Immature natural killer cell (primary cell): ENCODE data around the gene TLL1. TPM values are rescaled to one million over a fixed set of nuclear protein-coding genes. Genes with fewer than 3 reads are reported as not detected.

Source experiments
- DNase-seq, 3 donors: peaks; one replicate each; pipeline ENCODE4 v3.0.0; 2022; ENCODE audit warnings: mixed read lengths in 1 of 3
- H3K27ac Mint-ChIP-seq, 6 donors: one replicate each; pipeline ENCODE4 v1.8.0; 2020; ENCODE audit warnings: mixed read lengths in 6 of 6, mild to moderate bottlenecking in 5 of 6, inconsistent platforms in 4 of 6, moderate library complexity in 3 of 6
- H3K27me3 Mint-ChIP-seq, 3 donors: one replicate each; pipeline ENCODE4 v1.8.0; 2020 to 2021; ENCODE audit warnings: low read depth in 3 of 3, mild to moderate bottlenecking in 3 of 3, mixed read lengths in 3 of 3, moderate library complexity in 3 of 3, inconsistent platforms in 1 of 3
- H3K36me3 Mint-ChIP-seq, 3 donors: one replicate each; pipeline ENCODE4 v1.8.0; 2020; ENCODE audit warnings: mixed read lengths in 3 of 3, inconsistent platforms in 2 of 3, mild to moderate bottlenecking in 2 of 3
- H3K4me1 Mint-ChIP-seq, 2 donors: one replicate each; pipeline ENCODE4 v1.8.0; 2020; ENCODE audit warnings: inconsistent platforms in 2 of 2, mild to moderate bottlenecking in 2 of 2, mixed read lengths in 2 of 2, moderate library complexity in 1 of 2
- H3K4me3 Mint-ChIP-seq, 5 donors: one replicate each; pipeline ENCODE4 v1.8.0; 2020; ENCODE audit warnings: mild to moderate bottlenecking in 5 of 5, mixed read lengths in 5 of 5, inconsistent platforms in 3 of 5, moderate library complexity in 3 of 5
- H3K9me3 Mint-ChIP-seq, 6 donors: one replicate each; pipeline ENCODE4 v1.8.0; 2020; ENCODE audit warnings: mild to moderate bottlenecking in 6 of 6, mixed read lengths in 6 of 6, inconsistent platforms in 4 of 6, moderate library complexity in 3 of 6
- polyA plus RNA-seq, 3 donors: library from polyadenylated mRNA; unstranded; fragments of 300-500 nt; fragmentation: Illumina TruSeq; gene quantifications; one replicate each; pipeline ENCODE4 v1.2.3, GENCODE V29; 2021

The TLL1 gene
- polyA plus RNA-seq, 3 donors from 2014 or later, result not detected

DNA sequence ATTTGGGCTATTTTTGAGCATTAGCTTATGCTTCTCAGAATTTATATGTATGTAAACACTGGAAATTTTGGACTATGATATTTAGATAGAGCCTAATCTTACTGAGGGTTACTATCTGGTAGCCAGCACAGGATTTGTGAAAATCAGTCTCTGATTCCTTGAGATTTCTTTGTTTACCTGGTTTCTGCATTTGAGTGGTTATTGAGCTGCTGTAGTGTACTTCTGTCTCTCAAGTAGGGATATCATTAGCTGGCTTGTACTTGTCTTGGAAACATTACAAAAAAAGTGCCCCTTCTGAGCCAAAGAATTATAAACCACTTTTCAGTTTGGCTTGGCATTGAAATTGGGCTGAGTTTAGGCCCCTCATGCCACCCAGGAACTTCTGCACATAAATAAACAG, 49.7 kb downstream of the TLL1 start:
- Mint-ChIP-seq H3K4me3 (no peak overlapping the region), H3K36me3 (no peaks in the 10 kb centered on the region), H3K4me1 (no peaks in the 10 kb centered on the region), H3K9me3 (peaks cover 3 to 32% (median 20%) of the 10 kb centered on the region in 6 donors), H3K27ac (no peak overlapping the region), H3K27me3 (no peaks in the 10 kb centered on the region)
- no peak for DNase-seq

DNA sequence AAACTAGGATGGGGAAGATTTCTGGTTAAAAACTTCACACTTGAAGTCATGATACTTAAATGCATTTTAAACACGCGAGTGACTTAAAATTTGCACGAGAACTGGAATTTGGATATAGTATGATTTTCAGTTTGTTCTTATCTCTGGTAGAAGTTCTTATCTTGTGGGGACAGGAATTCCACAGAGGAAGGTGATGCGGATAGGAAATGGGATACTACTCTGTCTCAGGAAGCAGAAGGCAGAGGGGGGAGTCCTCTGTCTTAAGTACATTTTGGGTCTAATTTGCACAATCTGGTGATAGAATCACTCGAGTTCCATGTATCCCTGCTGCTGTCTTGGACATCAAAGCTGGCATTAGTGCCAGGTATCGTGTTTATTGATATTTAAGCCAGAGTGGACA, 53.3 kb downstream of the TLL1 start:
- H3K36me3 Mint-ChIP-seq, result no peaks in the 10 kb centered on the region
- peaks cover 0 to 1% (median 0%) of the 10 kb centered on the region in 3 donors for H3K27me3 Mint-ChIP-seq
- no peak overlapping the region for H3K4me3 Mint-ChIP-seq
- H3K4me1 Mint-ChIP-seq, result no peaks in the 10 kb centered on the region
- no peak overlapping the region for H3K27ac Mint-ChIP-seq
- no peak for DNase-seq
- peaks cover 6 to 38% (median 14%) of the 10 kb centered on the region in 6 donors for H3K9me3 Mint-ChIP-seq

DNA sequence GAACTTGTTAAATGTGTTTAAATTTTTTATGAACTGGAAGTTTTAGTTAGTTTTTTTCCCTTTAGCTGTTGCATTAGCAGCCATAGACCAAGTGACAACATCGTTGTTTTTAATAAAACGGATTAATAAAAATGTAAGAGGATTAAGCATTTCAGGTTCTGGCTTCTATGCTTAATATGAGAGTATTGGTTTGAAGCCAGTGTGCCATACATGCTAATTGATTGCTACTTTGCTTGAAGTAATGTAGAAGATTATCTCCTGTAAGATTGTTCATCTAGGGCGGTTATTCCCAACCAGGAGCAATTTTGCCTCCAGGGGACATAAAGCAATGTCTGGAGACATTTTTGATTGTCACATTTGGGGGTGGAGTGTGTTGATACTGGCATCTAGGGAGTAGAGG, 54.3 kb downstream of the TLL1 start:
- no peak overlapping the region for H3K4me3 Mint-ChIP-seq
- peaks cover 0 to 1% (median 0%) of the 10 kb centered on the region in 3 donors for H3K27me3 Mint-ChIP-seq
- no peak overlapping the region for H3K27ac Mint-ChIP-seq
- DNase-seq, result no peak
- peaks cover 6 to 27% (median 14%) of the 10 kb centered on the region in 6 donors for H3K9me3 Mint-ChIP-seq
- H3K4me1 Mint-ChIP-seq, result no peaks in the 10 kb centered on the region
- H3K36me3 Mint-ChIP-seq, result no peaks in the 10 kb centered on the region

DNA sequence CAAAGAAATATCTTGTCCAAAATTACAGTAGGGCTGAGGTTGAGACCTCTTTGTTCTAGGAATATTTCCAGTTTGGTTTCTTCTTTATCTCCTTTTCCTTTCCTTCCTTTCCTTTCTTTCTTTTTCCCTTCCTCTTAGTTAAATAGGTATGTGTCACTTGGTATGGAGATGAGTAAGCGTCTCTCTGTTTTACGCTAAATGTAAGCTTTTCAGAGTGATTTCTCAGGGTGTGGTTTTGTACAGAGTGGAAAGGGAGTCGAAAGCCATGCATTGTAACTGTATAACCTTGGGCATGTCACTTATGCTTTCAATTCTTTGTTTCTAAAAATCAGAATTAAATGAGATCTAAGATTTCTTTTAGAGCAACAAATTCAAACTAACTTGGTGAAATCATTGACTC, 54.8 kb downstream of the TLL1 start:
- Mint-ChIP-seq H3K4me1 (no peaks in the 10 kb centered on the region), H3K27me3 (peaks cover 0 to 1% (median 0%) of the 10 kb centered on the region in 3 donors), H3K4me3 (no peak overlapping the region), H3K27ac (no peak overlapping the region), H3K36me3 (no peaks in the 10 kb centered on the region), H3K9me3 (peaks cover 5 to 25% (median 17%) of the 10 kb centered on the region in 6 donors)
- DNase-seq, result no peak

DNA sequence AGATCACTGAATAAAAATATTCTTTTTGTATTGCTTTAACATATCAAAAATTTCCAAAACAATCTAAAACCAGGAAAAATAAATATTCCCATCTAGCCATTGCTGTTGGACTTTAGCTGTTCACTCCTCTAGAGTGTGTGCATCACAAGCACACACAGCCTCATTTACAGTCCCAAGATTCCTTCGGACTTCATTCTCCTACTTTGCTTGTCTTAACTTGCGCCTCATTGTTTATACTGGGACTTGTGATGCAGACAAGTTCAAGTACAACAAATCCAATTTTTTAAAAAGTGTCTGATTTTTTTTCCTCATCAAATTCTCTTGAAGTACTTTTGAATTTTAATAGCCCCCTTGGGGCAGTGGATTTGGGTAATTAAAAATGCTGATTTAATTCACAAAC, 55.6 kb downstream of the TLL1 start:
- no peaks in the 10 kb centered on the region for H3K4me1 Mint-ChIP-seq
- no peaks in the 10 kb centered on the region for H3K36me3 Mint-ChIP-seq
- H3K27me3 Mint-ChIP-seq, result peaks cover 0 to 2% (median 1%) of the 10 kb centered on the region in 3 donors
- no peak for DNase-seq
- no peak overlapping the region for H3K4me3 Mint-ChIP-seq
- no peak overlapping the region for H3K27ac Mint-ChIP-seq
- peaks cover 5 to 25% (median 19%) of the 10 kb centered on the region in 6 donors for H3K9me3 Mint-ChIP-seq

DNA sequence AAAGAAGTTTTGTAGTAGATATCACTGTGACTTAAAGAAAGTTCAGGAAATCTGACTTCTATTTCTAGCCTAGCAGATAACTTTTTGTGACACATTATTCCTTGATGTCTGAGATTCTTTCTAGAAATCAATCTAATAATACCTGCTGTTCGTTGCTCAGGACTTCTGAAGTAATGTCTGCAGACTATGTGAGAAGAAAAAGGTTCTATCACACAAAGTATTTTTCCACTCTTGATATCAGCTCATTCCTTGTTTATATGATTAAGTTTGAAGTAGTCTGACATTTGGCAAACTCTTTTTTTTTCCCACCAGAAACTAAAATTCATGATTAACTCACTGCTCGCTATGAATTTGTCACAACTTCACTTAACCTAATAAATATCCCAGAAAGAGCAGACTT, 56.6 kb downstream of the TLL1 start:
- Mint-ChIP-seq H3K27me3 (peaks cover 0 to 2% (median 1%) of the 10 kb centered on the region in 3 donors), H3K4me3 (no peak overlapping the region), H3K9me3 (peaks cover 5 to 25% (median 14%) of the 10 kb centered on the region in 6 donors)

DNA sequence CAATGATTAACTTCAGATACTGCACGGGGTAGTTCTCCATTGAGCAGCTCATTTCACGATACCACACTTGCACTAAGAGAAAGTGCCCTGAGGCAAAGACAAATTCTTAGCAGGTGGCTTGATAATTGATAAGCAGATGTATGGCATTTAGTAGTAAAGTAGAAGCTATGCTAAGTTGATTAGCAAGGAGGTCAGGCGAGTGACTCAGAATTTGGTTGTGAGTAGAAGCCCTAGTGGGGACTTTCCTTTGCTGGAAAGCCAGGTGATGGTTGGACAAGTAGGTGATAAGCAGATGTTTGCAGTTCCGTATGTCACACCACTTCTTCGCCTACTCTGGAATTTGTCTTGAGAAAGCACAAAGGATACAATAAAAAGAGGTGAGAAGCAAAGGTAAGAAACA, 58.7 kb downstream of the TLL1 start:
- peaks cover 0 to 19% (median 12%) of the 10 kb centered on the region in 6 donors for H3K9me3 Mint-ChIP-seq
- H3K36me3 Mint-ChIP-seq, result peaks cover 0 to 2% (median 0%) of the 10 kb centered on the region in 3 donors
- no peaks in the 10 kb centered on the region for H3K4me1 Mint-ChIP-seq

More for the DNA sequence above, 56.6 kb downstream of the TLL1 start:
- peaks cover 0 to 2% (median 0%) of the 10 kb centered on the region in 3 donors for H3K36me3 Mint-ChIP-seq
- DNase-seq, result no peak
- H3K4me1 Mint-ChIP-seq, result no peaks in the 10 kb centered on the region
- no peak overlapping the region for H3K27ac Mint-ChIP-seq

DNA sequence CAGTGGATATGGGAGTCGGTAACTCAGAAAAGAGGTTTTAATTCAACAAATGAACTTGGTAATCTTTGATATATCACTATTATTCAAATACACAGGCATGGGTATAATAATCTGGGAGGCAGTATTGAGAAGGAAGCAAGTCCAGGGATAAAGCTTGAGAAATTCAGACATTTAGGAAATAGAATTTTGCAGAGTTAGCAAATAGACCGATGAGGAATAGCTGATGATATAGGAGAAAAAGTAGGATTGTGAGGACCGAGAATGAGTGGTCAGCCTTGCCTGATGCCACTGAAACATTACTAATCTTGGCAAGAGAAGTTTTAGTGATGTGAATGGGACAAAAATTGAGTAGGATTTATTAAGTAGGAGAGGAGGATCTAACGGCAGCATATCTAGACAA, 71.9 kb downstream of the TLL1 start:
- no peak for DNase-seq
- no peak overlapping the region for H3K27ac Mint-ChIP-seq
- no peaks in the 10 kb centered on the region for H3K36me3 Mint-ChIP-seq
- H3K4me3 Mint-ChIP-seq, result no peak overlapping the region
- peaks cover 9 to 51% (median 21%) of the 10 kb centered on the region in 6 donors for H3K9me3 Mint-ChIP-seq
- peaks cover 0 to 4% (median 0%) of the 10 kb centered on the region in 3 donors for H3K27me3 Mint-ChIP-seq
- no peaks in the 10 kb centered on the region for H3K4me1 Mint-ChIP-seq

More for the DNA sequence above, 58.7 kb downstream of the TLL1 start:
- DNase-seq, result no peak
- H3K27me3 Mint-ChIP-seq, result peaks cover 0 to 2% (median 1%) of the 10 kb centered on the region in 3 donors
- no peak overlapping the region for H3K4me3 Mint-ChIP-seq
- no peak overlapping the region for H3K27ac Mint-ChIP-seq

DNA sequence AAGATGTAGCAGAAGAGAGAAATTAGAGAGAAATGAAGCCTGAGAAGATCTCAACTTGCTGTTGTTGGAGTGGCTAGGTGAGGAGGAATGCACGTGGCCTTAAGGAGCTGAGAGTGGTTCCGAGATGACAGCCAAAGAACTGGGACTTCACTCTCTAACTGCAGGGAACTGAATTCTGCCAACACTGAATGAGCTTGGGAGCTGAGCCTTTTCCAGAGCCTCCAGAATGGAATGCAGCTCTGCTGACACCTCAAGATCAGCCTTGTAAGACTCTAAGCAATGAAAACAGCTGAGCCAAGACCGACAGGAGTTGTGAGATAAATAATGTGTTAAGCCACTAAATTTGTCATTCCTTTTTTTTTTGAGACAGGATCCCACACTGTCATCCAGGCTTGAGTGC, 73.0 kb downstream of the TLL1 start:
- Mint-ChIP-seq H3K27ac (no peak overlapping the region), H3K4me3 (no peak overlapping the region), H3K36me3 (no peaks in the 10 kb centered on the region), H3K4me1 (no peaks in the 10 kb centered on the region), H3K27me3 (peaks cover 0 to 4% (median 0%) of the 10 kb centered on the region in 3 donors), H3K9me3 (peaks cover 9 to 46% (median 20%) of the 10 kb centered on the region in 6 donors)
- no peak for DNase-seq

DNA sequence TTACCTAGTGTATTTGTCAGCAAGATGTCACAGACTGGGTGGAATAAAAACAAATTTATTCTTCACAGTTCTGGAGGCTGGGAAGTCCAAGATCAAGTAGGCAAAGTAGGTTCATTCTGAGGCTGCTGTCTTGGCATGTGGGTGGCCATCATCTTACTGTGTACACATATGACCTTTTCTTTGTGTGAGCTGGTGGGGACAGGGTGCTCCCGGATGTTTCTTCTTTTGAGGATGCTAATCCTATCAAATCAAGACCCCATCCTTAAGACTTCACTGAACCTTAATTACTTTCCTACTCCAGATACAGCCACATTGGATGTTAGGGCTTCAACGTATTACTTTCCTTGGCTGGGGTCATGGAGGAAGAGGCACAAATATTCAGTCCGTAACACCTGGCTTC, 74.0 kb downstream of the TLL1 start:
- H3K27me3 Mint-ChIP-seq, result peaks cover 0 to 4% (median 0%) of the 10 kb centered on the region in 3 donors
- no peaks in the 10 kb centered on the region for H3K4me1 Mint-ChIP-seq
- H3K4me3 Mint-ChIP-seq, result no peak overlapping the region
- no peak overlapping the region for H3K27ac Mint-ChIP-seq
- no peak for DNase-seq
- no peaks in the 10 kb centered on the region for H3K36me3 Mint-ChIP-seq
- peaks cover 13 to 40% (median 19%) of the 10 kb centered on the region in 6 donors for H3K9me3 Mint-ChIP-seq

DNA sequence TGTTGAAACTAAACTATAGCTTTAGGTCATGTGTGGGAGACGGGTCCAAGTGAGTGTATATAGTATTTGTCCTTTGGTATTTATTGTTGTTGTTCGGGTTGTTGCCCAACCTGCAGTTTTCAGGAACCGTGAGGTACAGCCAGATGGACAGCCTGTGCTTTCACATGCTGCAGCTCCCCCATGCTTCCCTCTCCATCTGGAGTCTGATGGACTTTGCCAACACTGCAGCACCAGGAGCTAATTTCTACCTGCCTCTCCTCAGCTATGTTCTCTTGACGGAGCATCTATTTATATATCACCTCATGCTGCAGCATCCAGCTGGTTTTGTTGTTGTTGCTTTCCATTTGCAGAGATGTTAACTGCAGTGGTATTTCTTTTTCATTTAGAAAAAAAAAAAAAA, 80.1 kb downstream of the TLL1 start:
- H3K36me3 Mint-ChIP-seq, result peaks cover 0 to 3% (median 0%) of the 10 kb centered on the region in 3 donors
- DNase-seq, result no peak
- H3K27ac Mint-ChIP-seq, result no peak overlapping the region
- H3K27me3 Mint-ChIP-seq, result peaks cover 0 to 2% (median 0%) of the 10 kb centered on the region in 3 donors
- H3K4me1 Mint-ChIP-seq, result no peaks in the 10 kb centered on the region
- peaks cover 15 to 55% (median 32%) of the 10 kb centered on the region in 6 donors for H3K9me3 Mint-ChIP-seq
- no peak overlapping the region for H3K4me3 Mint-ChIP-seq

DNA sequence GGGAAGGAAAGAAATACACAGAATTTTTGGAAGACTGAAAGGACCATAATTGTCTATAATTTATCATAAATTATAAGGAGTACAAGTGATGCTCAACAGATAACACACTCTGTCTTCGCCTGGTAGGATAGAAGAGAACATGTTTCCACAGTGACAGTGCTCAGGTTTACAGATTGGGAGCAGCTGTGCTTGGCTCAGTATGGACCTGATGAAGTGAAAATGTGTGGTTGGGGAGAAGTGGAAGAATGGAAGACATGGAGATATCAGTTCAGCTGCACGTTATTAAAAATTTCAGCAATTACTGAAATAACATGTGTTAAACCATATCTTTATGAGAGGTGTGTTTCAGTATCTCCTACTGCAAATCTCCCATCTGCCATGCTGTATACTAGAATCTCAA, 90.6 kb downstream of the TLL1 start:
- no peak for DNase-seq
- Mint-ChIP-seq H3K4me1 (no peaks in the 10 kb centered on the region), H3K9me3 (peaks cover 8 to 81% (median 45%) of the 10 kb centered on the region in 6 donors), H3K36me3 (no peaks in the 10 kb centered on the region), H3K27me3 (no peaks in the 10 kb centered on the region), H3K4me3 (no peak overlapping the region), H3K27ac (no peak overlapping the region)

DNA sequence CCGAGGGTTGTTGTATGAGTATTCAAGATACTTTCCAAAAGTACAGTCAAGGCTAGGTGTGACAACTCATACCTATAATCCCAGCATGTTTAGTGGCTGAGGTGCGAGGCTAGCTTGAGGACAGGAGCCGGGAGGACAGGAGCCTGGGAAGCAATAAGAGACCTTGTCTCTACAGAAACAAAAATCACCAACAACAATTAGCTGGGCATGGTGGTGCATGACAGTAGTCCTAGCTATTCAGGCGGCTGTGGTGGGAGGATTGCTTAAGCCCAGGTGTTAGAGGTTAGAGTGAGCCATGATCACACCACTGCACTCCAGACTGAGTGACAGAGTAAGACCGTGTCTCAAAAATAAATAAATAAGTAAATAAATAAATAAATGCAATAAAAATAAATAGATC, 91.6 kb downstream of the TLL1 start:
- Mint-ChIP-seq H3K4me1 (no peaks in the 10 kb centered on the region), H3K4me3 (no peak overlapping the region), H3K27me3 (no peaks in the 10 kb centered on the region), H3K9me3 (peaks cover 8 to 80% (median 42%) of the 10 kb centered on the region in 6 donors), H3K27ac (no peak overlapping the region), H3K36me3 (no peaks in the 10 kb centered on the region)
- no peak for DNase-seq

DNA sequence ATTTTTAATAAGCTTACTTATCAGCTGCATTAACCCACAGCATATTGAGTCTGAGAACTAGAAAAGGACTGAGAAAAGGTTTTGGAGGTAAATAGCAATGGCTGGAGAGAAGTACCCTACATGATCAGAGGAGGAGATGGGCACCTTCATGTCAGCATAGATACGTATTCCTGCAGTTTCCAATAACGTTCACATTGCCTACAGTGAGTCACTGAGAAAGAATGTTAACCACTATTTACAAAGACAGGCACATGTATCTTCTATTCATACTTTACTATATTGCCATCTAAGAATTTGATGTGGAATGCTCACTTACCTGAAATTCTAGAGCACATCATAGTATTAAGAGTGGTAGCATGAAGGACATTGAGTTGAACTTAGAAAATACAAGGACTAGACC, 92.5 kb downstream of the TLL1 start:
- H3K27ac Mint-ChIP-seq, result no peak overlapping the region
- no peaks in the 10 kb centered on the region for H3K4me1 Mint-ChIP-seq
- no peaks in the 10 kb centered on the region for H3K36me3 Mint-ChIP-seq
- peaks cover 8 to 72% (median 36%) of the 10 kb centered on the region in 6 donors for H3K9me3 Mint-ChIP-seq
- H3K4me3 Mint-ChIP-seq, result no peak overlapping the region
- no peaks in the 10 kb centered on the region for H3K27me3 Mint-ChIP-seq
- DNase-seq, result no peak

DNA sequence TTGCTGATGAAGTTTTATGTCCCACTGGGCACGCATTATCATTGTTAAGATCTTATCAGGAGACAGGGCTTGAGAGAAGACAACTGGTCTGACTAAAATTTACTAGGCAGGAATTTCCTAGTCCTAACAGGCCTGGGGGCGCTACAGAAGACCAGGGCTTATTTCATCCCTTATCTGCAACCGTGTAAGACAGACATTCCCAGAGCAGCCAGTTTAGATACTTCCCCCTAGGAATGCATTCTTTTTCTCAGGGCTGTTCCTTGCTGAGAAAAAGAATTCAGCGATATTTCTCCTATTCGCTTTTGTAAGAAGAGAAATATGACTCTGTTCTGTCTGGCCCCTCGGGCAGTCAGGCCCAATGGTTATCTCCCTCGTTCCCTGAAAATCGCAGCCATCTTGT, 93.8 kb downstream of the TLL1 start:
- no peak overlapping the region for H3K4me3 Mint-ChIP-seq
- H3K9me3 Mint-ChIP-seq, result peaks cover 11 to 66% (median 37%) of the 10 kb centered on the region in 6 donors
- H3K4me1 Mint-ChIP-seq, result no peaks in the 10 kb centered on the region
- H3K36me3 Mint-ChIP-seq, result no peaks in the 10 kb centered on the region
- no peaks in the 10 kb centered on the region for H3K27me3 Mint-ChIP-seq
- no peak for DNase-seq
- no peak overlapping the region for H3K27ac Mint-ChIP-seq
